ENCODE results near the gene ZNF620. TPM values are rescaled to one million over a fixed set of nuclear protein-coding genes. Genes with fewer than 3 reads are reported as not detected.
A peak's percentile ranks its signal among the peaks of the same experiment; 100 is the strongest.

ZNF620 gene
- total RNA-seq, 1 donor from 2014 or later: 7.0 TPM

DNA sequence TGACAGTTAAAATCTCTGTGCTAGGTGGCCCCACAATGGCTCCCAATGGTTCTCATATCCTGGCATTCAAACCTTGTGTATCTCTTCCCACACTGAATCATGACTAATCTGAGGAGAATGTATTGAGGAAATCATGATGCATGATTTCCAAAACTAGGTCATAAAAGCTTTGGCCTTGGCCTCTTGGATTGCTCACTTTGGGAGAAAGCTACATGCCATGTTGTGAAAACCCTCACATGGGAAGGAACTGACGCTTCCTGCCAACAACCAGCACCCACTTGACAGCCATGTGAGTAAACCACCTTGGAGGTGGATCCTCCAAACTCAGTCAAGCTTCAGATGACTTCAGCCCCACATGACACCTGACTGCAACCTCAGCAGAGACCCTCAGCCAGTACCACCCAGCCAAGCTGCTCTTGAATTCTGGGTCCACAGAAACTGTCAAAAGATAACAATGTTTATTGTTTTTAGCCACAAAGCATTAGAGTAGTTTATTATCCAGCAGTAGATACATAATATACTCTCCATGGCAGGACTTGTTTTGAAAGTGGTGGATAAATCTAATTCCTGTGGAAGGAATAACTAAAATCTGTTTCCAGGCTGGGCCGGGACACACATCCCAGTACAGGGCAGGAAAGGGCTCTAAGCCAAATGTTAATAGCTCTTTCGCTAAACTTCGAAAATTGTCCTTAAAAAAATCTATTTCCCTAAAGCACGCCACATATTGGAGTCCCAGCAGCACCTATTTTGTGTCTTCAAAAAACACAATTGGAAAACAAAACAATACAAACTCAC is 1.0 kb upstream of the ZNF620 start:
- Histone ChIP-seq H3K9me3 (no peaks in the 10 kb centered on the region), H3K36me3 (peaks cover 6% of the 10 kb centered on the region), H3K27me3 (no peaks in the 10 kb centered on the region), H3K4me1 (peaks cover 14% of the 10 kb centered on the region), H3K4me3 (peak overlapping the region; percentile 70), H3K27ac (peak overlapping the region; percentile 82)
- DNase-seq (no peak), ATAC-seq (peak; percentile 45)
- intact Hi-C loops (cut with DNase I): no loop called here
- TF ChIP-seq, protein P1, sequence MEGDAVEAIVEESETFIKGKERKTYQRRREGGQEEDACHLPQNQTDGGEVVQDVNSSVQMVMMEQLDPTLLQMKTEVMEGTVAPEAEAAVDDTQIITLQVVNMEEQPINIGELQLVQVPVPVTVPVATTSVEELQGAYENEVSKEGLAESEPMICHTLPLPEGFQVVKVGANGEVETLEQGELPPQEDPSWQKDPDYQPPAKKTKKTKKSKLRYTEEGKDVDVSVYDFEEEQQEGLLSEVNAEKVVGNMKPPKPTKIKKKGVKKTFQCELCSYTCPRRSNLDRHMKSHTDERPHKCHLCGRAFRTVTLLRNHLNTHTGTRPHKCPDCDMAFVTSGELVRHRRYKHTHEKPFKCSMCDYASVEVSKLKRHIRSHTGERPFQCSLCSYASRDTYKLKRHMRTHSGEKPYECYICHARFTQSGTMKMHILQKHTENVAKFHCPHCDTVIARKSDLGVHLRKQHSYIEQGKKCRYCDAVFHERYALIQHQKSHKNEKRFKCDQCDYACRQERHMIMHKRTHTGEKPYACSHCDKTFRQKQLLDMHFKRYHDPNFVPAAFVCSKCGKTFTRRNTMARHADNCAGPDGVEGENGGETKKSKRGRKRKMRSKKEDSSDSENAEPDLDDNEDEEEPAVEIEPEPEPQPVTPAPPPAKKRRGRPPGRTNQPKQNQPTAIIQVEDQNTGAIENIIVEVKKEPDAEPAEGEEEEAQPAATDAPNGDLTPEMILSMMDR (IDR thresholded peaks at IDR 0.05): no peak

DNA sequence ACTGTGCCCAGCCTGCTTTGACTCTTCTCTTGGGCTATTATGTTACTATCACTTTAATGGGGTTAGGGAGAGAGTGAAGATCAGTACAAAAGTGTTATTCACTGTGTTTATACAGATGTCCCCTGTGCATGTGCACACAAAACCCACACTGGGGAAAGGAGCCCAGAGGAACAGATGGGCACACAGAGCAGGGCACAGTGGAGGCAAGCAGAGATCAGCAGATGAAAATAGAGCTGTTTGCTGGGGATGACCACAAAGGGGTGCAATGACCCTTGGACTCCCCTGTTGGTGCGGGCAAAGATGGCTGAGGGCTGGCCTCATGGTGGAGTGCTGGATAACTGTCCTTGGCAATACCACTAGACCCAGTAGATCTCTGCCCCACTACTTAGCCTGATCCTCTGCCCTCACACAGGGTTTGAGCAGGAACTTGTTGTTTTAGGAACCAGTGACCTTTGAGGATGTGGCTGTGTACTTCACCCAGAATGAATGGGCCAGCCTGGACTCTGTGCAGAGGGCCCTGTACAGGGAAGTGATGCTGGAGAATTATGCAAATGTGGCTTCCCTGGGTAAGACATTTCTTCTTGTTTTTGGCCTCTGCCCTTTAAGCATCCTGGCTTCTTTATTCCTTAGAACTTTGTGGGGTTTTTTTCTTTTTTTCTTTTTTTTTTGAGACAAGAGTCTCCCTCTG is 5.3 kb downstream of the ZNF620 start:
- ATAC-seq: peak; percentile 21

DNA sequence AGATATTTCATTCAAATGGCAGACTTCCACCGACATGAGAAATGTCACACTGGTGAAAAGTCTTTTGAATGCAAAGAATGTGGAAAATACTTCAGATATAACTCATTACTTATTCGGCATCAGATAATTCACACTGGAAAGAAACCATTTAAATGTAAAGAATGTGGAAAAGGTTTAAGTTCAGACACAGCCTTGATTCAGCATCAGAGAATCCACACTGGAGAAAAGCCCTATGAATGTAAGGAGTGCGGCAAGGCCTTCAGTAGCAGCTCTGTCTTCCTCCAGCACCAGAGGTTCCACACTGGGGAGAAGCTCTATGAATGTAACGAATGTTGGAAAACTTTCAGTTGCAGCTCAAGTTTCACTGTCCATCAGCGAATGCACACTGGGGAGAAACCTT is 10.4 kb downstream of the ZNF620 start:
- no peak for DNase-seq
- intact Hi-C loops (cut with DNase I): no loop called here
- Histone ChIP-seq H3K4me3 (no peak overlapping the region), H3K4me1 (no peaks in the 10 kb centered on the region), H3K27me3 (no peaks in the 10 kb centered on the region), H3K9me3 (no peaks in the 10 kb centered on the region), H3K27ac (no peak overlapping the region), H3K36me3 (peaks cover 27% of the 10 kb centered on the region)
- TF ChIP-seq, protein P1 (IDR thresholded peaks at IDR 0.05): no peak
- no peak for ATAC-seq

More for the DNA sequence above, 5.3 kb downstream of the ZNF620 start:
- DNase-seq: no peak
- intact Hi-C loops (cut with DNase I): no loop called here
- H3K27me3 ChIP-seq: no peaks in the 10 kb centered on the region
- peaks cover 4% of the 10 kb centered on the region for H3K4me1 ChIP-seq
- H3K36me3 ChIP-seq: peaks cover 27% of the 10 kb centered on the region
- H3K4me3 ChIP-seq: no peak overlapping the region
- TF ChIP-seq, protein P1 (IDR thresholded peaks at IDR 0.05): no peak
- H3K9me3 ChIP-seq: no peaks in the 10 kb centered on the region
- H3K27ac ChIP-seq: no peak overlapping the region

DNA sequence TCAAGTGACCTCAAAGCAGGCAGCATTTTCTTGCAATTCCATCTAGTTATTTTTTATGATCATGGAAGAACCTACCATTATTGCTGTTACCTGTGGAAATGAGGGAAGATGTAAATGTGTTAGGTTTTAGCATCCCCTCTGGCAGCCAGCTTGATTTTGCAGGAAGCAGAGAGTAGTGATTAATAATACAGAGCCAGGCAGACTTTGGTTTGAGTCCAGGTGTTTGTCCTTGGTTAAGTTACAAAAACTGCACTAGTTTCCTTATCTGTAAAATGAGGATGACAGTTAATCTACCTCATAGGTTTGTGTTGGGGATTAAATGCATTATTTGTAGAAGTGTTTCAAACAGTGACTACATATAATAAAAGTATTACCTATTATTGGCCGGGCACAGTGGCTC is 12.2 kb downstream of the ZNF620 start:
- no peaks in the 10 kb centered on the region for H3K9me3 ChIP-seq
- H3K27me3 ChIP-seq: no peaks in the 10 kb centered on the region
- H3K27ac ChIP-seq: no peak overlapping the region
- TF ChIP-seq, protein P1 (IDR thresholded peaks at IDR 0.05): no peak
- H3K4me3 ChIP-seq: no peak overlapping the region
- intact Hi-C loops (cut with DNase I): no loop called here
- DNase-seq (no peak), ATAC-seq (no peak)
- H3K36me3 ChIP-seq: peaks cover 27% of the 10 kb centered on the region
- no peaks in the 10 kb centered on the region for H3K4me1 ChIP-seq

DNA sequence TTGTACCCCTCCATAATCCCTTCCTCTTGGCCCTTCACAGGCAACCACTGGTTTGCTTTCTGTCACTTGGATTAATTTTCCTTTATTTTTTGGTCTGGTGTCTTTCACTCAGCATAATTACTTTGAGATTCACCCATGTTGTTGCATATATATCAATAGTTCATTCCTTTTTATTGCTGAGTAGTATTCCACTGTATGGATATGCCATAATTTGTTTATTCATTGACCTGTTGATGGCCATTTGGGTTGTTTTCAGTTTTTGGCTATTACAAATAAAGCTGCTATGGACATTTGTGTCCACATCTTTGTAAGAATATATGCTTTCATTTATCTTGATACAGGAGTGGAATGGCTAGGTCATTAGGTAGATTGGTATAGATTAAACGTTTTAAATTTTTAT is 13.0 kb downstream of the ZNF620 start:
- intact Hi-C loops (cut with DNase I): no loop called here
- Histone ChIP-seq H3K4me3 (no peak overlapping the region), H3K4me1 (no peaks in the 10 kb centered on the region), H3K36me3 (peaks cover 24% of the 10 kb centered on the region), H3K27ac (no peak overlapping the region), H3K27me3 (no peaks in the 10 kb centered on the region), H3K9me3 (no peaks in the 10 kb centered on the region)
- TF ChIP-seq, protein P1 (IDR thresholded peaks at IDR 0.05): no peak
- ATAC-seq (no peak), DNase-seq (no peak)

All from upper lobe of right lung (tissue), 1 donor.